HUES6 (cell line): ENCODE results near the gene VBP1.
"Not testable (repeated sequence)": the region's sequence is repeated elsewhere in the genome, so short reads cannot be mapped to it uniquely, and the experiment has no call there.

ENCODE experiments used
- H3K27ac ChIP-seq: 2 replicates; pipeline ENCODE4 v1.7.0; 2013; ENCODE audit warnings: low read depth, mild to moderate bottlenecking, low read length, inconsistent platforms
- H3K27me3 ChIP-seq: 2 replicates; pipeline ENCODE4 v1.6.1; 2013; ENCODE audit warnings: low read length; ENCODE audit not compliant: control insufficient read depth, insufficient read depth
- H3K36me3 ChIP-seq: 2 replicates; pipeline ENCODE4 v1.6.1; 2013; ENCODE audit warnings: low read length; ENCODE audit not compliant: control insufficient read depth, insufficient read depth
- H3K4me1 ChIP-seq: 2 replicates; pipeline ENCODE4 v1.6.1; 2013; ENCODE audit warnings: low read length; ENCODE audit not compliant: control insufficient read depth, insufficient read depth
- H3K4me3 ChIP-seq: 2 replicates; pipeline ENCODE4 v1.5.1; 2013; ENCODE audit warnings: low read depth, low read length
- H3K9ac ChIP-seq: one replicate; pipeline ENCODE4 v1.6.1; 2013; ENCODE audit warnings: mild to moderate bottlenecking, low read length
- H3K9me3 ChIP-seq: 2 replicates; pipeline ENCODE4 v1.6.1; 2013; ENCODE audit warnings: low read depth, low read length; ENCODE audit not compliant: control insufficient read depth, insufficient read depth

Gene VBP1

DNA sequence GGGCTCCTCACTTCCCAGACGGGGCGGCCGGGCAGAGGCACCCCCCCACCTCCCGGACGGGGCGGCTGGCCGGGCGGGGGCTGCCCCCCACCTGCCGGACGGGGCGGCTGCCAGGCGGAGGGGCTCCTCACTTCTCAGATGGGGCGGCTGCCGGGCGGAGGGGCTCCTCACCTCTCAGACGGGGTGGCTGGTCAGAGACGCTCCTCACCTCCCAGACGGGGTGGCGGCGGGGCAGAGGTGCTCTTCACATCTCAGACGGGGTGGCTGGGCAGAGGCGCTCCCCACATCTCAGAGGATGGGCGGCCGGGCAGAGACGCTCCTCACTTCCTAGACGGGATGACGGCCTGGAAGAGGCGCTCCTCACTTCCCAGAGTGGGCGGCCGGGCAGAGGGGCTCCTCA lies 7.5 kb downstream of the VBP1 start:
- not testable (repeated sequence) for H3K9ac ChIP-seq, H3K27ac ChIP-seq, H3K4me1 ChIP-seq, H3K4me3 ChIP-seq, H3K27me3 ChIP-seq
- peaks cover 23% of the 10 kb centered on the region for H3K9me3 ChIP-seq
- peaks cover 55% of the 10 kb centered on the region for H3K36me3 ChIP-seq

DNA sequence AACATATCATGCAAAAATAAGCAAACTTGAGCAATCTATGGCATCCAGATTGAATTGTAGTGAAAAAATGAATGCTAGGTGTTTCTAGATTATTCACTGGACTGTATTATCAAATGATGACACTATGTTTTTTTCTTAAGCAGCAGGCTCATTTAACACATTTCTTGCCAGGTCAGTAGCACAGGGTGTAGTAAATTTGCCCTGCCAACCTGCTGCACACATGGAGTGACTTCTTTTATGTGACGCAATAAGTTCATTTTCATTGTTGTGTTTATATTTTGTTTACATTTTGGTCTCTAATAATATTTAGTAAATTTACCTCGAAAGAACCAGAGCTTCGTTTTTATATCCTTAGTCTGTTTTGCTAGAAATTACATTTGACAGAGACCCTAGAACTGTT lies 9.5 kb downstream of the VBP1 start:
- no peak overlapping the region for H3K9ac ChIP-seq
- no peak overlapping the region for H3K4me3 ChIP-seq
- no peaks in the 10 kb centered on the region for H3K4me1 ChIP-seq
- no peaks in the 10 kb centered on the region for H3K27me3 ChIP-seq
- H3K9me3 ChIP-seq: peaks cover 20% of the 10 kb centered on the region
- H3K27ac ChIP-seq: no peak overlapping the region
- H3K36me3 ChIP-seq: peaks cover 64% of the 10 kb centered on the region

DNA sequence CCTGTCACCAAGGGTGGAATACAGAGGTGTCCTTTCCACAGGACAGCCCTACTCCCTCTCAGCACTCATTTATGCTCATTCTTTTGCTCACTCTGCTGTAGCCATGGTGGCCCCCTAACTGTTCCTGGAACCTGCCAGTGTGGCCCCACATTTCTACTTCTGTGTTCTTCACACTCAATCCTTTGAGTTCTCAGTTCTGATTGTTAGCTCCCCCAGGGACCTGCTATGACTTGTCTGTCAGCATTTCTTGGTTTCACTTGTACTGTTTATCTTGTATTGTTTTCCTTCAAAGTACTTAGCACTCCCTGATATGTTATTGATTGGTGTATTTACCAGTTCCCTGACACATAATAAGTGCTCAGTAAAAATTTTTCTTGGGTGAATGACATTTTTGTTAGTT lies 14.9 kb downstream of the VBP1 start:
- no peak overlapping the region for H3K4me3 ChIP-seq
- H3K9ac ChIP-seq: no peak overlapping the region
- no peaks in the 10 kb centered on the region for H3K4me1 ChIP-seq
- peaks cover 4% of the 10 kb centered on the region; the same call in 1 of the 2 replicates for H3K9me3 ChIP-seq
- no peak overlapping the region for H3K27ac ChIP-seq
- H3K36me3 ChIP-seq: peaks cover 66% of the 10 kb centered on the region
- no peaks in the 10 kb centered on the region for H3K27me3 ChIP-seq

DNA sequence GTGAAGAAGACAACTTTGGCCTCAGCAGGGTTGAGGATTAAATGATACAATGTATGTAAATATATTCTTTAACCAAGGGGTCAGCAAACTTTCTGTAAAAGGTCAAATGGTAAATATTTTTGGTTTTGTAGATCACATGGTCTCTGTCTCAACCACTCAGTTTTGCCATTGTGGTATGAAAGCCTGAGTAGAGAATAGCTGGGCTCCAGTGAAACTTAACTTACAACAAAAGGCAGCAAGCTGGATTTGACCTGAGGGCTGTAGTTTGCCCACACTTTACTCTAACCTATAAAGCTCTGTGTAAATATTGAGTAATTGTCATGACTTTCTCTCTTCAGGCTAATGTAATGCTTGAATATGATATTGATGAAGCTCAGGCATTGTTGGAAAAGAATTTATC lies 19.6 kb downstream of the VBP1 start:
- no peak overlapping the region for H3K4me3 ChIP-seq
- no peaks in the 10 kb centered on the region for H3K4me1 ChIP-seq
- peaks cover 6% of the 10 kb centered on the region; the same call in 1 of the 2 replicates for H3K9me3 ChIP-seq
- H3K9ac ChIP-seq: no peak overlapping the region
- H3K36me3 ChIP-seq: peaks cover 66% of the 10 kb centered on the region
- no peaks in the 10 kb centered on the region for H3K27me3 ChIP-seq
- H3K27ac ChIP-seq: no peak overlapping the region

DNA sequence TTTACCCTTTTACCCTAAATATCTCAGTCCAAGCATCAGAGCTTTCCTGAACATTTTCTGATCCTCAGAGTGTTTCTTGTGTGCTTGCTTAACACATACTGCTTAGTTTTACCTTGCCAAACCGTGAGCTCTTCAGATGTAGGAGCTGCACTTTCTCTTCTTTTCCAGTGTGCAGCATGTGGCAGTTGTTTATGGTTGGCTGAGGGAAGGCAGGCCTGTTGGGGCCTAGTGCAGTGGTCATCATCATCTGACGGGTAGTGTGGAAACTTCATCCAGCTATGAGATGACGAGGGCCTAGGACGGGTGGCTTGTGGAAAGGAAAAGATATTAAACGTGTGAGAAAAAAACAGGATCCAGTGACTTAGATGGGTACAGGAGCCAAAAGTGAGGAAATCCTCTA lies 21.5 kb downstream of the VBP1 start:
- Histone ChIP-seq H3K4me1 (no peaks in the 10 kb centered on the region), H3K36me3 (peaks cover 54% of the 10 kb centered on the region), H3K27ac (no peak overlapping the region), H3K27me3 (no peaks in the 10 kb centered on the region), H3K9ac (no peak overlapping the region), H3K9me3 (peaks cover 4% of the 10 kb centered on the region; the same call in 1 of the 2 replicates), H3K4me3 (no peak overlapping the region)

DNA sequence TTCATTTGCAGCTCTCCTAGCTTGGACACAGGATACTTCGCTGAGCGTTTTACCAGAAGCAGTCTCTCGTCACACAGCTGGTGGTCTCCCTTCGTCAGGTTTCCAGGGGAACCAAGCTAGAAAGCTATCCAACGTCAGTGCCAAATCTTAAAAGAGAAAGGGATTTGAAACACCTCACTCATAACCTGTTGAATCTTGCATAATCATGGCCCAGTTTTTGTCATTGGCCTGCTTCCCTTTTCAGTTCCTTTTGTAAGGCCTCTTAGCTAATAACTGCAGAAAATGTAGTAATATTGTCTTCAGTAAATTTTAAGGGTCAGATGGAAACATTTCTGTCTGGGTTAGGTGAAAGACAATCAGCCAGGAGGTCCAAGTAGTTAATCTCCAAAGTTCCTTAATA lies 26.0 kb downstream of the VBP1 start:
- Histone ChIP-seq H3K36me3 (peaks cover 25% of the 10 kb centered on the region), H3K27me3 (no peaks in the 10 kb centered on the region), H3K9me3 (peaks cover 4% of the 10 kb centered on the region; the same call in 1 of the 2 replicates), H3K27ac (no peak overlapping the region), H3K4me3 (no peak overlapping the region), H3K9ac (no peak overlapping the region), H3K4me1 (no peaks in the 10 kb centered on the region)

DNA sequence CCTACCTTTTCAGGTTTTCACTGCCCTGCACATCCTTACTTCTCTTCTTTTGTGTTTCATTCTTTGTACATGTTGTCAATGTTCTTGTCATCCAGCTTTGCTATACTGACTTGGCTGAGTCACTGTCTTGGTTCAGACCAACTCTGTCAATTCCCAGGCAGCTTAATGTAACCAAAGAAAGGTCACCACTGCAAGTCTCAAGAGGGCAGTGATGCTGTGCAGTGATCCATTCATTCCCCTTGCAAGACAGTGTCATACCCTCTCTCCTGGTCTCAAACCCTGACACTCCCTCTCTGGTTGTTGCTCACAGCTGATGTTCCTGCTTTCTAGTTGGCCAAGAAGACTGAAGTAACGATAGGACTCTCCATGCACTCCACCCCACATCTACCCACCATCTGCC lies 30.5 kb downstream of the VBP1 start:
- Histone ChIP-seq H3K27ac (no peak overlapping the region), H3K9me3 (peaks cover 5% of the 10 kb centered on the region; the same call in 1 of the 2 replicates)

DNA sequence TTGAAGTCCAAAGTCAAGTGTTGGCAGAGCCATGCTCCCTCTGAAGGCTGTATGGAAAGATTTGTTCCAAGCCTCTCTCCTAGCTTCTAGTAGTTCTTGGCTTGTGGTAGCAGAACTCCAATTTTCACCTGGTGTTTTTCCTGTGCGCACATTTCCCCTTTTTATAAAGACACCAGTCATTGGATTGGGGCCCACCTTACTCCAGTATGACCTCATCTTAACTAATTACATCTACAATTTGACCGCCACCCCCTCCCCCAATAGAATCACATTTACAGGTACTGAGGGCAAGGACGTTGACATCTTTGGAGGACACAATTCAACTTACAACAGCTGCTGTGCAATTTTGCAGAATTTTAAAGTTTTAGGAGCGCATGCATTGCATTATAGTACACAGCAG lies 31.2 kb downstream of the VBP1 start:
- Histone ChIP-seq H3K9ac (no peak overlapping the region), H3K36me3 (no peaks in the 10 kb centered on the region), H3K9me3 (peaks cover 5% of the 10 kb centered on the region; the same call in 1 of the 2 replicates), H3K4me3 (no peak overlapping the region), H3K4me1 (no peaks in the 10 kb centered on the region), H3K27ac (no peak overlapping the region), H3K27me3 (no peaks in the 10 kb centered on the region)

More for the DNA sequence above, 30.5 kb downstream of the VBP1 start:
- Histone ChIP-seq H3K9ac (no peak overlapping the region), H3K4me1 (no peaks in the 10 kb centered on the region), H3K36me3 (no peaks in the 10 kb centered on the region), H3K4me3 (no peak overlapping the region), H3K27me3 (no peaks in the 10 kb centered on the region)

DNA sequence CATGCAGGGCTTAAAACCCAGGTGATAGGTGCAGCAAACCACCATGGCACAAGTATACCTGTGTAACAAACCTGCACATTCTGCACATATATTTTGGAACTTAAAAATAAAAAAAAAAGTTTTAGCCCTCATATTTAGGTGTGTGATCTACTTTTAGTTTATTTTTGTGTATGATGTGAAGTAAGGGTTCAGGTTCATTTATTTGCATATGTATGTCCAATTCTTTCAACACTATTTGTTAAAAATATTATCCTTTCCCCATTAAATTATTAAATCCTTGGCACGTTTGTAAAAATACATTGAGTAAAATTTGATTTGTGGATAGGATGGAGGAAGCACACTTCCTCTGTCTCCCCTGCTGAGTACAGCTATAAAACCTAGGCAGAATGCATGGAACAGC lies 35.1 kb downstream of the VBP1 start:
- H3K27me3 ChIP-seq: no peaks in the 10 kb centered on the region
- peaks cover 5% of the 10 kb centered on the region; the same call in 1 of the 2 replicates for H3K9me3 ChIP-seq
- H3K27ac ChIP-seq: no peak overlapping the region
- H3K4me1 ChIP-seq: no peaks in the 10 kb centered on the region
- no peak overlapping the region for H3K9ac ChIP-seq
- H3K4me3 ChIP-seq: no peak overlapping the region
- H3K36me3 ChIP-seq: no peaks in the 10 kb centered on the region

DNA sequence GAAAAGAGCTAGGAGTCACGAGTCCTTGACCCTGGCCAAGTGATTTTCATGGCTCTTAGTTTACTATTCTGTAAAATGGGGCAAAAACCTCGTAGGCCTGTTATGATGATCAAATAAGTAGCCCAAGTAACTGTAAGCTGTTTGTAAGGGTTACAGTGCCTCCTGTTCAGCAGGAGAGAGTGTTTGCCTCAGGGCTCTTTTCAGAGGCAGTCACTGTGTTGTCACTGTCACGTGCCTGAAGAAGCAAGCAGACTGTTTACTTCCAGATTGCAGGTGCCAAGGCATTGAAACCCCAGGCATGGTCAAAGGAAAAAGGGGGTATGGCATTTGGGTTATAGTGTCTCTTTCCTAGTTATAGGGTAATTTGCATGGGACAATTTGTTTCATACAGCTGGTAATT lies 43.5 kb downstream of the VBP1 start:
- no peaks in the 10 kb centered on the region for H3K27me3 ChIP-seq
- H3K4me1 ChIP-seq: no peaks in the 10 kb centered on the region
- H3K9ac ChIP-seq: no peak overlapping the region
- H3K27ac ChIP-seq: no peak overlapping the region
- H3K9me3 ChIP-seq: peaks cover 13% of the 10 kb centered on the region; the same call in 1 of the 2 replicates
- H3K36me3 ChIP-seq: no peaks in the 10 kb centered on the region; the same call in 1 of the 2 replicates
- no peak overlapping the region for H3K4me3 ChIP-seq

DNA sequence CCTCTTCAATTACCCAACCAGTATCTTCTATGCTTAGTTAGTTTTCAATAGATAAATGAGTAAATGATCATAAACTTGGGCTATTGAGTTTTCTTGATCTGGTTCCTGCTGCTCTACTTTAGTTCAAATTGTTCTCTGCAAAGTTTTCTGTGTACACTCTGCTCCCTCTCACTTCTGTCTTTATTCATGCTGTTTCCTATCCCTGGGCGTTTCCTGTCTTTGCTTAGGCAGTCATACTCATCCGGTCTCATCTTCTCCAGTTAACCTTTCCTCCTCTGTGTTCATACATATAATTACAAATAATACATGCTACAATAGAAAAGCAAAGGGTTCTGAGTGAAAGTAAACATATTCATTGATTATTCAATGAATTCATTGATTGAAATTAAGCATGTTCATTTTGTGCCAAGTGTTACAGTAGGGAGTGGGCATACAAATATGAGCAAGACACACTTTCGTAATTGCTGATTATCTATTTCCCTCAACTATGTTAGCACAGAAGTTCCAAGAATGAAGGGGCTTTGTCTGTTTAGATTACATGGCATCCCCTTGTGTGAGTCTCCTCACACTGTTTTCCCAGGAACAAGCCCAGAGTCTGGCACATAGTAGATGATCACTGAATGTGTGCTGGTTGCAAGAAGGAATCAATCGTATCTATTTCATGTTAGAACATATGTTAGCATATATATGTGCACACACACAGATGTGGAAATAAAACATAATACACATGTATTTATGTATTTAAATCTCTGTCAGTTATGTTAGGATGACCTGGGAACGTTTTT lies 46.9 kb downstream of the VBP1 start:
- H3K27ac ChIP-seq: no peak overlapping the region
- peak overlapping the region; percentile 79 for H3K4me3 ChIP-seq
- H3K36me3 ChIP-seq: no peaks in the 10 kb centered on the region; the same call in 1 of the 2 replicates
- H3K4me1 ChIP-seq: no peaks in the 10 kb centered on the region
- no peaks in the 10 kb centered on the region for H3K27me3 ChIP-seq
- H3K9me3 ChIP-seq: peaks cover 17% of the 10 kb centered on the region; the same call in 1 of the 2 replicates
- H3K9ac ChIP-seq: peak overlapping the region; percentile 77
